ENCODE data around the gene KCND2. TPM values are rescaled to one million over a fixed set of nuclear protein-coding genes. Genes with fewer than 3 reads are reported as not detected.

Gene KCND2
- total RNA-seq, 1 donor from 2014 or later, result 1.2 TPM

- DNase-seq, result no peak
- Mint-ChIP-seq H3K36me3 (ENCODE audit: unreplicated experiment) (no peaks in the 10 kb centered on the region), H3K27ac (ENCODE audit: unreplicated experiment) (no peak overlapping the region), H3K4me3 (ENCODE audit: unreplicated experiment) (no peak overlapping the region), H3K9me3 (ENCODE audit: unreplicated experiment) (peaks cover 1% of the 10 kb centered on the region), H3K27me3 (ENCODE audit: unreplicated experiment) (no peaks in the 10 kb centered on the region), H3K4me1 (ENCODE audit: low read depth, unreplicated experiment) (no peaks in the 10 kb centered on the region)
- no peak for TF ChIP-seq CTCF (IDR thresholded peaks at IDR 0.05; ENCODE audit: partially characterized antibody, unreplicated experiment)
Measured at GRCh38 chr7:120603366-120603765, 330.4 kb downstream of the KCND2 start.

GRCh38 chr7:120609136-120609753 is 336.3 kb downstream of the KCND2 start:
- no peaks in the 10 kb centered on the region for H3K27me3 Mint-ChIP-seq (ENCODE audit: unreplicated experiment)
- no peak overlapping the region for H3K4me3 Mint-ChIP-seq (ENCODE audit: unreplicated experiment)
- no peak overlapping the region for H3K27ac Mint-ChIP-seq (ENCODE audit: unreplicated experiment)
- H3K4me1 Mint-ChIP-seq (ENCODE audit: low read depth, unreplicated experiment), result no peaks in the 10 kb centered on the region
- no peak for TF ChIP-seq CTCF (IDR thresholded peaks at IDR 0.05; ENCODE audit: partially characterized antibody, unreplicated experiment)
- DNase-seq, result no peak
- no peaks in the 10 kb centered on the region for H3K36me3 Mint-ChIP-seq (ENCODE audit: unreplicated experiment)
- peaks cover 1% of the 10 kb centered on the region for H3K9me3 Mint-ChIP-seq (ENCODE audit: unreplicated experiment)

- H3K27ac Mint-ChIP-seq (ENCODE audit: unreplicated experiment), result no peak overlapping the region
- no peak overlapping the region for H3K4me3 Mint-ChIP-seq (ENCODE audit: unreplicated experiment)
- no peaks in the 10 kb centered on the region for H3K9me3 Mint-ChIP-seq (ENCODE audit: unreplicated experiment)
- DNase-seq, result no peak
- peaks cover 1% of the 10 kb centered on the region for H3K4me1 Mint-ChIP-seq (ENCODE audit: low read depth, unreplicated experiment)
- H3K27me3 Mint-ChIP-seq (ENCODE audit: unreplicated experiment), result no peaks in the 10 kb centered on the region
- no peak for TF ChIP-seq CTCF (IDR thresholded peaks at IDR 0.05; ENCODE audit: partially characterized antibody, unreplicated experiment)
- H3K36me3 Mint-ChIP-seq (ENCODE audit: unreplicated experiment), result no peaks in the 10 kb centered on the region
Measured at GRCh38 chr7:120611975-120612374, 339.0 kb downstream of the KCND2 start.

- Mint-ChIP-seq H3K4me3 (ENCODE audit: unreplicated experiment) (no peak overlapping the region), H3K9me3 (ENCODE audit: unreplicated experiment) (no peaks in the 10 kb centered on the region), H3K27me3 (ENCODE audit: unreplicated experiment) (no peaks in the 10 kb centered on the region), H3K36me3 (ENCODE audit: unreplicated experiment) (no peaks in the 10 kb centered on the region), H3K27ac (ENCODE audit: unreplicated experiment) (no peak overlapping the region), H3K4me1 (ENCODE audit: low read depth, unreplicated experiment) (peaks cover 6% of the 10 kb centered on the region)
- no peak for TF ChIP-seq CTCF (IDR thresholded peaks at IDR 0.05; ENCODE audit: partially characterized antibody, unreplicated experiment)
- no peak for DNase-seq
Measured at GRCh38 chr7:120615703-120616102, 342.7 kb downstream of the KCND2 start.

GRCh38 chr7:120617275-120617674 is 344.3 kb downstream of the KCND2 start:
- H3K9me3 Mint-ChIP-seq (ENCODE audit: unreplicated experiment), result no peaks in the 10 kb centered on the region
- H3K36me3 Mint-ChIP-seq (ENCODE audit: unreplicated experiment), result no peaks in the 10 kb centered on the region
- no peak overlapping the region for H3K27ac Mint-ChIP-seq (ENCODE audit: unreplicated experiment)
- peaks cover 6% of the 10 kb centered on the region for H3K4me1 Mint-ChIP-seq (ENCODE audit: low read depth, unreplicated experiment)
- no peaks in the 10 kb centered on the region for H3K27me3 Mint-ChIP-seq (ENCODE audit: unreplicated experiment)
- DNase-seq, result no peak
- TF ChIP-seq CTCF (IDR thresholded peaks at IDR 0.05; ENCODE audit: partially characterized antibody, unreplicated experiment), result no peak
- H3K4me3 Mint-ChIP-seq (ENCODE audit: unreplicated experiment), result no peak overlapping the region
